Measurements from ENCODE around the gene SPATA25. TPM values are rescaled to one million over a fixed set of nuclear protein-coding genes. Genes with fewer than 3 reads are reported as not detected.

Gene SPATA25
- total RNA-seq, 1 donor from 2014 or later = 1.3 TPM

DNA sequence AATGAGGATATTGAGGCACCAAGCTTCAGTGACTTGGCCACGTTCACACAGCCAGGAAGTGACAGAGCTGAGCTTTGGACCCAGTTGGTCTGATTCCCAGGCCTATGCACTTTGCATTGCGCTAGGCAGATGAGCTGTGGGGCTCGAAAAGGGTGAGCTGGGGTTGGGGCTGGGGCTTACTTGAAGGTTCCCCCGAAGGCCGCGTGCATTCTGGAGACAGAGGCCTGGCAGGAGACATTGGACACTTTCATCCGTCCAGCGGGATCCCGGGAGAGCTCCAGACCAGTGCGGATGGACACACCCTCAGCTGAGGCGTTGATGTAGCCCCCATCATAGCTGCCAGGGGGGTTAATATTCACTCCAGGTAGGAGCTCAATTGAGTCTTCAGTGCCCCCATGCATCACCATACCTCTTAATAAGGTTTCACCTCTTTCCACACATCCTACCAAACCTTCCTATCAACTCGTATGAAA is 21.9 kb upstream of the SPATA25 start:
- Histone ChIP-seq H3K4me3 (no peak overlapping the region), H3K36me3 (no peaks in the 10 kb centered on the region), H3K9me3 (no peaks in the 10 kb centered on the region), H3K4me1 (peaks cover 19% of the 10 kb centered on the region), H3K27me3 (no peaks in the 10 kb centered on the region), H3K27ac (no peak overlapping the region)
- DNase-seq (no peak), ATAC-seq (no peak)
- TF ChIP-seq, protein P1, sequence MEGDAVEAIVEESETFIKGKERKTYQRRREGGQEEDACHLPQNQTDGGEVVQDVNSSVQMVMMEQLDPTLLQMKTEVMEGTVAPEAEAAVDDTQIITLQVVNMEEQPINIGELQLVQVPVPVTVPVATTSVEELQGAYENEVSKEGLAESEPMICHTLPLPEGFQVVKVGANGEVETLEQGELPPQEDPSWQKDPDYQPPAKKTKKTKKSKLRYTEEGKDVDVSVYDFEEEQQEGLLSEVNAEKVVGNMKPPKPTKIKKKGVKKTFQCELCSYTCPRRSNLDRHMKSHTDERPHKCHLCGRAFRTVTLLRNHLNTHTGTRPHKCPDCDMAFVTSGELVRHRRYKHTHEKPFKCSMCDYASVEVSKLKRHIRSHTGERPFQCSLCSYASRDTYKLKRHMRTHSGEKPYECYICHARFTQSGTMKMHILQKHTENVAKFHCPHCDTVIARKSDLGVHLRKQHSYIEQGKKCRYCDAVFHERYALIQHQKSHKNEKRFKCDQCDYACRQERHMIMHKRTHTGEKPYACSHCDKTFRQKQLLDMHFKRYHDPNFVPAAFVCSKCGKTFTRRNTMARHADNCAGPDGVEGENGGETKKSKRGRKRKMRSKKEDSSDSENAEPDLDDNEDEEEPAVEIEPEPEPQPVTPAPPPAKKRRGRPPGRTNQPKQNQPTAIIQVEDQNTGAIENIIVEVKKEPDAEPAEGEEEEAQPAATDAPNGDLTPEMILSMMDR (IDR thresholded peaks at IDR 0.05) = no peak
- intact Hi-C loops (cut with DNase I) = no loop called here

DNA sequence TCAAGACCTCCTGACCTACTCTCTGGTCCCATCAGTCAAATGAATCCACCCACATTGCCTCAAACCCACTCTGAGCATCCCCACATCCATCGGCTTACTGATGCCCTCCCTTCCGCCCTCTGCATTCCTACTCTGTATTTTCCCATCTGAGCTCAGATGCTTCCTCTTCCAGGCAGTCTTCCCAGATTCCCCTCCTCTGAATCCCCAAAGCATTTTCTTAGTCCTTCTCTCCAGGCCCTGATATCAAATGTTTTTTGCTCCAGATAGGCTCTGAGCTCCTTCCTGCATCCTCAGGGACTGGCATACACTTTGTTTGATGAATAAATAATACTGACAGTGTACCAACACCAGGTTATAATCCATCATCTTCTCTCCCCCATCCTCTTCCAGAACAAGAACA is 20.7 kb upstream of the SPATA25 start:
- Histone ChIP-seq H3K9me3 (no peaks in the 10 kb centered on the region), H3K4me1 (peaks cover 15% of the 10 kb centered on the region), H3K27ac (no peak overlapping the region), H3K4me3 (no peak overlapping the region), H3K27me3 (no peaks in the 10 kb centered on the region), H3K36me3 (no peaks in the 10 kb centered on the region)
- intact Hi-C loops (cut with DNase I) = no loop called here
- TF ChIP-seq, protein P1 (IDR thresholded peaks at IDR 0.05) = no peak
- ATAC-seq (no peak), DNase-seq (no peak)

DNA sequence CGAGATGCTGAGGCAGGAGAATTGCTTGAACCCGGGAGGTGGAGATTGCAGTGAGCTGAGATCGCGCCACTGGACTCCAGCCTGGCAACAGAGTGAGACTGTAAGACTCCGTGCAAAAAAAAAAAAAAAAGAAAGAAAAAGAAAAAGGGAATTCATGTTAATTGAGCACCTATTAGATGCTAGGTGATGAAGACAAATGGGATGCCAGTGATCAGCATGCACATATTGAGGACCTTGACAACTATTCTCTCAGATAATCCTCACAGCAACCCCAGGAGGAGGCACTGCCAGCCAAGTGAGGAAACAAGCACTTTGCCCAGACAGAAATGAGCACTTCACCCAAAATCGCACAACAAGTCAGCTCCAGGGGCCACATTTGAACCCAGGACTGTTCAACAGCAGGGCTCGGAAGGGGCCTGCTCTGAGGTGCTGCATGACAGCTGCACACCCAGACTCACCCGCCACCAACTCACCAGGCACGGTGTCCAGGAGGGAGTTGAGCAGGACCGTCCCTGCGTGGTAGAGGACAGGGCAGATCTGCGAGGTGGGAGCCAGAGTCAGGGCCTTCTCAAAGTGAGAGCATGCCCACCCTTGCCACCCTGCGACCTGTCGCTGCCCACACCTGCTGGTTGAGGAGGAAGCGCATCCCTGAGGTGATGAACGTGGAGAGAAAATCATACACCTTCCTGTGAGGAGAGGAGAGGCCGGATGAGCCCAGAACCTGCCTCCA is 20.0 kb upstream of the SPATA25 start:
- H3K4me1 ChIP-seq = peaks cover 12% of the 10 kb centered on the region

DNA sequence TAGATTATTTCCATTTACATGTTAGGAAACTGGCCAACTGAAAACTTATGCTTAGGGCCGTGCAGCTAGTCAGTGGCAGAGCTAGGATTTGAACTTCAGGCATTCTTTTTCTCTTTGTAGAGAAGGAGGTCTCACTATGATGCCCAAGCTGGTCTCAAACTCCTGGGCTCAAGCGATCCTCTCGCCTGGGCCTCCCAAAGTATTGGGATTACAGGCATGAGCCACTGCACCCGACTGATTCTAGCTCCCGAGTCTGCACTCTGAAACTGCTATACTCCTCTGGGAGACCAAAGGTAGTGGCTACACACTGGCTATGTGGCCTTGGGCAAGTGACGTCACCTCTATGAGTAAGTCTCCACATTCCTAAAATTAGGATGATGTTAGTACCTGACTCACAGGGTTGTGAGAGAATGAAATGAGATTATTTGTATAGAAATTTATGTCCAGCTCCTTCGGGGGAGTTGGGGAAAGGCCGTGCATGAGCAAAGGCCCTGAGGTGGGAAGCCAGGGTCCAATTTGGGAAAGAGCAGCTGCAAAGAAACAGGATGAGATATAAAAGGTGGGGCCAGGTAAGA is 18.2 kb upstream of the SPATA25 start:
- intact Hi-C loops (cut with DNase I) = no loop called here
- no peak overlapping the region for H3K4me3 ChIP-seq
- TF ChIP-seq, protein P1 (IDR thresholded peaks at IDR 0.05) = no peak
- peaks cover 6% of the 10 kb centered on the region for H3K36me3 ChIP-seq
- H3K4me1 ChIP-seq = no peaks in the 10 kb centered on the region
- H3K27ac ChIP-seq = no peak overlapping the region
- no peaks in the 10 kb centered on the region for H3K27me3 ChIP-seq
- ATAC-seq (no peak), DNase-seq (no peak)
- H3K9me3 ChIP-seq = no peaks in the 10 kb centered on the region

More for the DNA sequence above, 20.0 kb upstream of the SPATA25 start:
- H3K9me3 ChIP-seq = no peaks in the 10 kb centered on the region
- intact Hi-C loops (cut with DNase I) = no loop called here
- no peaks in the 10 kb centered on the region for H3K27me3 ChIP-seq
- no peaks in the 10 kb centered on the region for H3K36me3 ChIP-seq
- no peak overlapping the region for H3K4me3 ChIP-seq
- H3K27ac ChIP-seq = no peak overlapping the region
- DNase-seq = no peak
- no peak for ATAC-seq
- TF ChIP-seq, protein P1 (IDR thresholded peaks at IDR 0.05) = no peak

DNA sequence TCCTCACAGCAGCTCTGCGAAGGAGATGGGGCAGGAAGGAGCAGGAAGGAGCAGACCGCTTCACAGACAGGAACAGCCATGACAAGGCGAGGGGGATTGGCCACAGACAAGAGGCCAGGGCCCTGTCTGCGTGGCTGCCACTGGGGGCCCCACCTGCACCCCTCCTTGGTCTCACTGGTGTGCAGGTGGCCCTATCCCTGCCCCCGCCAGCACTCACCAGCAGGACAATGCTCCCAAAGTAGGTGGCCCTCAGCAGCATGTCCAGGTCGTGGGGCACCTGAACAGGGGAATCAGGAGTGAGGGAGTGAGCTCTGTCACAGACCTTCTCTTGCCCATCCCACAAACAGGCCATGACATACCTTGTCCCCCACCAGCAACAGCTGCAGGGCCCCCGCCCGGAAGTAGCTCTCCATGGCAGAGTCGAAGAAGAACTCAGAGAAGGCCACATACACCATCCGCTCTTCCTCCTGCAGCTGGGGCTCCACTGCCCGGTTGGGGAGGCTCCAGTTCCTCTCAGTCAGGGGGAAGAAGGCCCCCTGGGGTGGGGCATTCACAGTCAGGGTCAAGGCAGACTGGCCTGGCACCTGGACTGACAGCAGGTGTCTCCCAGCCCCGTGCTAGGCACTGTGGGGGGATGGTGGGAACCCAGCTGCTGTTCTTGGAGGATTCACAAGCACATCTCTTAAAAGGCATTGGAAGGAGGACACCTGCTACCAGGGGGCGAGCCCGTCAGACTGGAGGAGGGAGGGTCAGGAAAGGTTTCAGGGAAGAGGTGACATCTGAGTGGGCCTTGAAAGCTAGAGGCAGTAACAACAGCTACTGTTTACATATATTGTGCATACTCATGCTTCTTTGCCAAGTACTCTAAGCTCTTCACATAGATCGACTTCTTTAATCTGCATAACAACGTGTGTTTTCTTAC is 17.4 kb upstream of the SPATA25 start:
- H3K4me1 ChIP-seq = no peaks in the 10 kb centered on the region
- no peak overlapping the region for H3K27ac ChIP-seq
- no peaks in the 10 kb centered on the region for H3K27me3 ChIP-seq
- TF ChIP-seq, protein P1 (IDR thresholded peaks at IDR 0.05) = no peak
- ATAC-seq = peak; percentile 5
- no peak for DNase-seq
- H3K36me3 ChIP-seq = peaks cover 12% of the 10 kb centered on the region
- intact Hi-C loops (cut with DNase I) = no loop called here
- H3K9me3 ChIP-seq = no peaks in the 10 kb centered on the region
- no peak overlapping the region for H3K4me3 ChIP-seq

Measured in upper lobe of right lung (tissue), 1 donor.